Measurements from ENCODE around the gene MED12L.

The MED12L gene

GRCh38 chr3:151320131-151320530, 234.7 kb downstream of the MED12L start:
- DNase-seq (ENCODE audit: low read depth in 2 of 2): no peak

DNA sequence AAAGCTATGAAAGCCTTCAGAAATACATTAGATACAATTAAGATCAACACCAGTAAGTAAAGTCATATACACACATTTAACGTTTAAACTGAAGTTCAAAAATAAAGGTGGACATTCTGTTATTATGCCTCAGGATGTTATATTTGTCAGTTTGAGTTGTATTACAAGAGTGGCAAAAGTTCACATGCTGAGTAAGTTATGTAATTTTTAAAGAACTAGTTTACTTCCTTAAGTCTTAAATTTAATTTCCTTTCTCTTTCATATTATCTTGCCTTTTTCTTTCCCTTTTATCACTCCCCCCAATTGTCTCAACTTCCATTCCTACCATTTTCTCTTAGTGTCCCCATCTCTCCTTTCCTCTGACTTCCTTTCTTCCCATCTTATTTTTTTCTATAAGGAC, 236.1 kb downstream of the MED12L start:
- no peak for DNase-seq (ENCODE audit: low read depth in 2 of 2)

DNA sequence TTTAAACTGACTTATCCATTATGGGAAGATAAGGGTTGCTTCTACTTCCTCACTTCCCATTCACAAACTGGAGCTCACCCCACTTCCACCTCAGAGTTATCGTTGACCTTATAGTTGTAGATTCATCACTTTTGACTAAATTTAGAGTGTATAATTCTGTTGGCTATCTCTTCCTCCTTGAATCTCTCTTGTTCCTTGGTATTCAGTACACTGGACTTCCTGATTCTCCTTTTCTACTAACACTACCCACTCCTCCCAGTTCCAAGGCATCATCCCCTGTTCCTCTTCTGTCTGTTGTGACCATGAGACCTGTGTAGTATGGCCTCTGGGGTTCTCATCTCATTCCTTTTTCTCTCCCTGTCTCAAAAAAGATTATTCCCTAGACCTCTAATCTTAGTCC, 237.0 kb downstream of the MED12L start:
- no peak for DNase-seq (ENCODE audit: low read depth in 2 of 2)

GRCh38 chr3:151327571-151328198, 242.2 kb downstream of the MED12L start:
- DNase-seq (ENCODE audit: low read depth in 2 of 2): no peak

GRCh38 chr3:151328298-151328995, 243.0 kb downstream of the MED12L start:
- peak in 1 of 2 donors; percentile 3 for DNase-seq (ENCODE audit: low read depth in 2 of 2)

DNA sequence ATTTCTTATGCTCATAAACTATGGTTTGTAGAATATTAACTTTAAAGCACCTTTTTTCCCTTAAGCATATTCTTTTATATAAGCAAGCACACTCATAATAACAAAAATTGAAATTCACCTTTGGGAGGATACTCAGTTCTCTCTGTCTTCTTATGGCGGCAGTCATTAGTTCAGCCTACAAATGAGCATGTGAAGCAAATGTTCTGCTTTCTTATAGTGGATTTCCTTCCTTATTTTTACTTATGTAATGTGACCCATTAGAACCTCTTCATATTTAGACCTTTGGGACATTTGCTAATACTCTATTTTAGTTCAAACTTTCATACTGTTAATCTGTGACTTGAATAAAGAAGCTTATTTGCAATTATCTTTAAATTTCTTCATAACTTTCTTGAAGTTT, 243.9 kb downstream of the MED12L start, which contains the start of gene P2RY13:
P2RY13 (minus strand) TSS at position 187 of the 400 bp plus-strand sequence; CDS start at position 166, 21 bp downstream.
- DNase-seq (ENCODE audit: low read depth in 2 of 2): no peak

DNA sequence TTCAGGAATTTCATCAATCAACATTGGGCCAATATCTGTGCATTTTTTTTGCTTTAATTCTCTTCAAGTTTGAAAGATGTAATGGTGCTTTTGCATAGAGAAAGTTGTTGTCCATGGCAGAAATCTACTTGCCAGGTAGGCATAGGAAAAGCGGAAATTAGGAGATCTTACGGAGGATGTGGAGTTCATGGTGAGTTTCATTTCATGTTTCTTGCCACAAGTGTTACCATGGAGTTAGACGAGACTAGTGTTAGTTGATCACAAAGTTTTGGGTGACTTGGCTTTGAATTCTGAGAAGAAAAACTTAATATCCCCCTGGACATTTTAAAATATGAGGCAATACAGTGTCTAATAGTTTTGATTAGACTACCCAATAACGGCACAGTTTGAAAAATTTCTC, 244.9 kb downstream of the MED12L start:
- DNase-seq (ENCODE audit: low read depth in 2 of 2): no peak

DNA sequence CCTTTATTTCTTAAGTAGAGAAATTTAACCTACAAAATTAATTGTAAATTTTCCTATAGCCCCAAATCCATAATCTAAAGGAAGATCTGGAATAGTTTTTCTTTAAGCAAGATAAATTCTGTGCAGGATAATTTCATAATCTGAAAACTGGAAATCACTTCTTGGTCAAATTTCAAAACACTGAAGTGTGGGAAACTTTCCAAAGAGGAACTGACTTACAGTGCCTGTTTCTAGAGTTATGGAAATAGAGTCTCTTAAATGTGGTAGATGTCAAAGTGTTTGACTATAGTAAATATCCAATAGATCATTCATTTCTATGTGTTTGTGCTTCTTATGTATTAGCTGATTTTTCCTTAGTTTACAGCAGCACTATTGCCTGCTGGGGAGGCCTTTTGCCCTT, 245.4 kb downstream of the MED12L start:
- DNase-seq (ENCODE audit: low read depth in 2 of 2): no peak

- DNase-seq (ENCODE audit: low read depth in 2 of 2): no peak
These were observed 246.2 kb downstream of the MED12L start for GRCh38 chr3:151331696-151332095.

GRCh38 chr3:151345859-151346258, 260.4 kb downstream of the MED12L start:
- no peak for DNase-seq (ENCODE audit: low read depth in 2 of 2)

DNA sequence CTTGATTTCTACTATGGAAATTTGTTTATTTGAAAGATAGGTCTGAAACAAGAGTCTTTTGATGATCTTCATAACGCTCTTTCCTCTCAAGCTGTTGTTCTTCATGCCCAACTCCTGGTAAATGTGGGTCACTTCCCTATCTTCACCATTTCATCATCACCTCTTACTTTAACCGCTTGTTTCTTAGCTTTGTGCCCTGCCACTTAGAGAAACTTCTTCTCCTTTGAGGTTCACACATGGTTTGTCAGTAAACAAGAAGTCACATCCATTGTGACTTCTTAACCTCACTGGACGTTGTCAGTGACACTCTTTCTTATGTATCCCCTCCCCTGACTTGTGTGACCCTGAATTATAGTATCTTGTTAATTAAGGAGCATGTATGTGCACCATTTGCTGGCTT, 260.8 kb downstream of the MED12L start:
- DNase-seq (ENCODE audit: low read depth in 2 of 2): no peak

DNA sequence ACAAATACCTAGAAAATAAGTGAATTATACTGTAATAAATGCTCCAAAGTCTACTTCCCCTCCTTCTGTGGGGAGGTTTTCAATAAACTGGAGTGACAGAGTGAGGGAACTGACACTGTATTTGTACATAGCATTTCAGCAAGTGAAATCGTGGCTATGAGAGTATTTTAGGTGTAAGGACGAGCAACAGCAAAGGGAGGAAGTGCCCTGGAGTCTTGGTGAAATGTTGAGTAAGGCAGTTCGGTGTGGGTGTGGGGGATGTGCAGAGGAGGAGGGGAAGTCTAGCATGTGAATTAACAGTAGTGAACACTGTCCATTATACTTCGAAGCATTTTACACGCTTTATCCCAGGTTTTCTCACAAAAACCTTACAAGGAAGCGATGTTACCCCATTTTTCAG, 262.0 kb downstream of the MED12L start:
- DNase-seq (ENCODE audit: low read depth in 2 of 2): no peak

DNA sequence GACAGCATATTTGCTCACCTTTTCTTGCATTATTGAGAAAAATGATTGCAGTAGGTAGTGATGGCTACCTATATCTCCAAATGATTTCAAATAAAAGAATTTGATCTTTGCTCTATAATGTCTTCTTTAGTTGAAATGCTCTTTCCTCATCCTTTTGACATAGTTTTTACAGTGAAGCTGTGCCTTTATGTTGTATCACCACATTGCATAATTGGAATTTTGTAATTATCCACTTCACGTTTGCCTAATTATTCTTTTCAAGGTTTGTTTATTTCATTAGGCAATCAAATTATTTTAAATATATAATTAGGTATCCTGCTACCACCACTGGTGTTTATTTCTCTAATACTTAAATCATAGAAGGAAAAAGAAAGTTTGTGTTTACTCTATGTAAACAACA, 265.2 kb downstream of the MED12L start:
- no peak for DNase-seq (ENCODE audit: low read depth in 2 of 2)

DNA sequence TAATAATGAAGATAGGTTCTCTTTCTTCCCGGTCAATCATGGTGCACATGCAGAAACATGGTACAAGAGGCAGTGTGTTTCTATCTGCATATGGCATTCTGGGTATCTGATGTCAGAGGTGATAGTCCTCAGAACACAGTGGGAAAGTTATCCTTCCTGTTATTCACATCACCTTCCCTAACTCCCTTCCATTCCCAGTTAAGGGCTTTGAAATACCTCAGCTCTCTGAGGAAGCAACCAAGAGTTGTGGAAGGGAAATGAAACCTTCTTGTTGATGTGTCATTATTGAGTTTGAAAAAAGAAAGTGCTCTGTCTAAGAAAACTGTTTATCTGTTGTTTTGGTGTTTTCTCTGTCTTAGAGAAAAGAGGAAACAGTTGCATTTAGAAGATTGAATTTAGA, 265.8 kb downstream of the MED12L start:
- no peak for DNase-seq (ENCODE audit: low read depth in 2 of 2)

- no peak for DNase-seq (ENCODE audit: low read depth in 2 of 2)
These were observed 266.2 kb downstream of the MED12L start for GRCh38 chr3:151351648-151352047.

- no peak for DNase-seq (ENCODE audit: low read depth in 2 of 2)
These were observed 271.5 kb downstream of the MED12L start for GRCh38 chr3:151356794-151357462.

GRCh38 chr3:151357463-151357850, 272.0 kb downstream of the MED12L start:
- no peak for DNase-seq (ENCODE audit: low read depth in 2 of 2)

DNA sequence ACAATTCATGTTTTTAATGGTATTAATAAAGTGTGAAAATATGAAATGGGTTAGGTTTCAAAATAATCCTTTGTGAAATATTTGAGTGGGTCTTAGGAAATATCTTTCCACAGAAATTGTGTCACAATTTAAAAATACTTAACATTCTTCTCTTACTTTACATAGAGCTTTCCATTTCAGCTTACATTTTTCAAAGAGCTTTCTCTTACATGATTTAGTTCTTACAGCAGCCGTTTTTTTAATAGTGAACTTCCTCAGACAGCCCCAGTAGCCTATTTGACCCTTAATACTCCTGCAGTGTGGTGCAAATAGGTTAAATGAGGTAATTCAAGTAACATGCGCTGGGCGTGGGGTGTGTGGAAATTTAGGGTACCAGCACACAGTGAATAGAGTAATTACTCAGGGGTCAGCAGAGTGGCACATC, 277.3 kb downstream of the MED12L start:
- no peak for DNase-seq (ENCODE audit: low read depth in 2 of 2)

DNA sequence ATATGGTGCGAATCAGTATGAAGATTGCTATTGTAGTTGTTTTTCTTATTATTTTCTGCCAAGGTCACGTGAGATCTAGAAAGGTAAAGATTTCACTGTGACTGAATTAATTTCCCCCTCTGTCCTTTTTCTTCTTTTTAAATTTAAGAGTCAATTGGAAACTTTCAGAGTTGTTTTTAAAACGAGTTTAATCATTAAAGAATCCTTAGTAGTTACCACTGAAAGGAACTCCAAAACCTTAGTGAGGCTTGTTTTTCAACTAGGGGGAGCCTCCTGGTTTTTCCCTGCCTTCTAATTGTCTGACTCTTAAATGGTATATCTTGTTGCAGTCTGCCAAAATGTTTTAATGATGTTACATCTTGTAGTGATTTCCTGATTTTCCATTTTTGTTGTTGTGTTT, 281.5 kb downstream of the MED12L start:
- DNase-seq (ENCODE audit: low read depth in 2 of 2): no peak

DNA sequence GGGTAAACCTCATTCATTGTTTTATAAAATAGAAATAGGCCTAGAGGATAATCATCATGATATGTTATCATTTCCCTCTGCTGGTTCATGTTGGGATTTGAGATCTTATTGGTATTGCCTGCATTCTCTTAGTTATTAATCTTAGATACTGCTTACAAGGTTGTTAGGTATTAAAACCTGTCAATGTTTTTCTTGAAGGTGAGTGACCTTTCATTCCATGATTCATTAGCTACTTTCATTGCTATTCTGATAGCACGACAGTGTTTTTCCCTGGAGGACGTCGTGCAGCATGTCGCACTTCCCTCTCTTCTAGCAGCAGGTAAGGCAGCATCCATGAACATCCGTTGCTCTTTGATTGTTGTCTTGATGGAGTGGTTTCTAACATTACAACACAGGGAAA, 282.0 kb downstream of the MED12L start:
- no peak for DNase-seq (ENCODE audit: low read depth in 2 of 2)

- DNase-seq (ENCODE audit: low read depth in 2 of 2): no peak
These were observed 286.1 kb downstream of the MED12L start for GRCh38 chr3:151371526-151371925.

DNA sequence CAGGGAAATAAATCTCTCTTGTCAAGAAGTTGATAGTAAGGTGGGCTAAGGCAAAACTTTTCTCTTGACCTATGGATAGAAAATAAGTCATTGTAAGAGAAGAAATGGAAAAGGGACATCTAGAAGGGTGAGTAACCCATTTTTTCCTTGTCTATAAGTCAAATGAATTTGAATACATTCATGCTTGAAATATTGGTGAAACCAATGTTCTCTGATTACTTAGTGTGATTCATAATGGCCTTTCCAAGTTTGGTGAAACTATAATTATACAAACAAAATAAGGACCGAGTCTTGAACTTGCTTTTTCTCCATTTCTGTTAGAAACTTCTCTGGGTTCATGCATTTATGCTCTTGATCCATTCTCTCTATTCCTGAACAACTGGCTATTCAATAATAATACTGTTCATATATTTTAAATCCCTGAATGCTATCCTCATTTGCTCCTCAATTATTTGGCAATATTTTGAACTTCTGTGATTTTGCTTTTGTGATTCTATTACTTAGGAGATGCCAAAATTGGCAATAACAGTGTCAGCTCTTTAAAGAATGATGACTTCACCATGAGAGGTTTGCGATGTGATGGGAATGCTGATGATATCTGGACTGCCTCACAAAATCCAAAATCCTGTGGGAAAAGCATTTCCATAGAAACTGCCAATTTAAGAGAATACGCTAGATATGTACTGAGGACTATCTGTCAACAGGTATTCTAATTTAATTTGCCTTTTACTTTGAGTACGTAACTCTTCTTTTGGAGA, 286.8 kb downstream of the MED12L start:
- no peak for DNase-seq (ENCODE audit: low read depth in 2 of 2)
